Spinal cord (tissue), 10 donors: Measurements from ENCODE around the gene C7. TPM values are rescaled to one million over a fixed set of nuclear protein-coding genes. Genes with fewer than 3 reads are reported as not detected.
A peak's percentile ranks its signal among the peaks of the same experiment; 100 is the strongest.
"Not testable (repeated sequence)": the region's sequence is repeated elsewhere in the genome, so short reads cannot be mapped to it uniquely, and the experiment has no call there.

Experiments
- DNase-seq, 6 donors: peaks; one replicate each; pipeline versions ENCODE4 v3.0.0 to v3.0.0-alpha.2; 2013 to 2015; ENCODE audit warnings: low spot score in 6 of 6, low read depth in 4 of 6
- H3K27ac ChIP-seq: one replicate; pipeline ENCODE4 v1.5.1; 2013; ENCODE audit warnings: low read depth, low read length, control low read depth
- H3K27me3 ChIP-seq: one replicate; pipeline ENCODE4 v1.6.1; 2013; ENCODE audit warnings: low read length; ENCODE audit not compliant: control insufficient read depth, insufficient read depth
- H3K36me3 ChIP-seq: one replicate; pipeline ENCODE4 v1.6.1; 2013; ENCODE audit warnings: low read length; ENCODE audit not compliant: control insufficient read depth, insufficient read depth
- H3K4me1 ChIP-seq: one replicate; pipeline ENCODE4 v1.6.1; 2013; ENCODE audit warnings: low read length; ENCODE audit not compliant: control insufficient read depth, insufficient read depth
- H3K4me3 ChIP-seq: one replicate; pipeline ENCODE4 v1.5.1; 2013; ENCODE audit warnings: low read depth, low read length, control low read depth
- H3K9me3 ChIP-seq: one replicate; pipeline ENCODE4 v1.6.1; 2013; ENCODE audit warnings: low read length; ENCODE audit not compliant: control insufficient read depth, insufficient read depth
- WGBS: methylation state at CpG from one replicate; pipeline ENCODE4 v1.1.5; 2013; ENCODE audit warnings: missing lambda C conversion rate; ENCODE audit not compliant: insufficient coverage; 5-methylcytosine and 5-hydroxymethylcytosine counted together
- long read RNA-seq, 4 donors: transcript quantifications; one replicate each; lab custom pipeline, GENCODE V29; 2026
- polyA plus RNA-seq, 2 donors: library from polyadenylated mRNA; unstranded; fragments of 120-200 nt; gene quantifications; one replicate each; pipeline ENCODE4 v1.2.1, GENCODE V29; 2013; ENCODE audit not compliant: insufficient read length in 2 of 2
- total RNA-seq, 2 donors: library from RNA; depleted of rRNA in 1 of 2; stranded (reverse); fragments of 120-200 nt in 1 of 2; fragments of >200 nt in 1 of 2; gene quantifications; one replicate each; pipeline versions ENCODE4 v1.2.3 to v1.2.4, GENCODE V29; 2013 to 2014
- donor health status: healthy.

Gene C7
- 10 to 100 TPM; 58.0 to 95.1 TPM for total RNA-seq
- polyA plus RNA-seq, result 10 to 100 TPM in 1 of 2 donors, 1 to 10 TPM in 1; 8.9 to 25.4 TPM
- long read RNA-seq, donor 1, result 0 reads
- long read RNA-seq, donor 2, result 0 reads
- long read RNA-seq, donor 3, result 0 reads
- long read RNA-seq, donor 4, full-length matches to known transcripts, result 48 of 113 reads
- long read RNA-seq, donor 4, partial matches to known transcripts, result 59 of 113 reads
- long read RNA-seq, donor 4, other reads (novel, unspliced or antisense), result 6 of 113 reads

- DNase-seq, result peak in 2 of 6 donors; percentile 8 to 16
- Histone ChIP-seq H3K27ac (peak within 1 kb of the TSS; percentile 18), H3K4me1 (no peaks in the 10 kb centered on the region), H3K27me3 (no peaks in the 10 kb centered on the region), H3K36me3 (no peaks in the 10 kb centered on the region), H3K9me3 (no peaks in the 10 kb centered on the region), H3K4me3 (no peak within 1 kb of the TSS)
- 17% methylated on average over 1 of the region's 3 CpGs for WGBS
Observed at GRCh38 chr5:40909264-40909663, at the start of gene C7. TSS of gene C7 (plus strand) at chr5:40909497. CDS start at chr5:40909611, 114 bp downstream.

GRCh38 chr5:40860711-40861110 lies 48.6 kb upstream of the C7 start:
- H3K36me3 ChIP-seq, result no peaks in the 10 kb centered on the region
- H3K27me3 ChIP-seq, result no peaks in the 10 kb centered on the region
- no peaks in the 10 kb centered on the region for H3K9me3 ChIP-seq
- H3K27ac ChIP-seq, result no peak overlapping the region
- no peak overlapping the region for H3K4me3 ChIP-seq
- DNase-seq, result no peak
- no peaks in the 10 kb centered on the region for H3K4me1 ChIP-seq

GRCh38 chr5:40865004-40865403 lies 44.3 kb upstream of the C7 start:
- H3K27me3 ChIP-seq, H3K27ac ChIP-seq, H3K36me3 ChIP-seq, H3K4me1 ChIP-seq, H3K9me3 ChIP-seq, H3K4me3 ChIP-seq, DNase-seq: not testable (repeated sequence)
- WGBS, result 40% methylated on average over 1 of the region's 5 CpGs

- 100% methylated on average over 1 of the region's 5 CpGs for WGBS
Observed at GRCh38 chr5:40866844-40867243, 42.5 kb upstream of the C7 start.

GRCh38 chr5:40869384-40869783 lies 39.9 kb upstream of the C7 start:
- WGBS, result 100% methylated on average over 1 of the region's 1 CpG
- Histone ChIP-seq H3K4me3 (no peak overlapping the region), H3K4me1 (no peaks in the 10 kb centered on the region), H3K9me3 (no peaks in the 10 kb centered on the region), H3K36me3 (no peaks in the 10 kb centered on the region), H3K27me3 (no peaks in the 10 kb centered on the region), H3K27ac (no peak overlapping the region)
- peak in 1 of 6 donors; percentile 19 for DNase-seq

More at GRCh38 chr5:40866844-40867243, 42.5 kb upstream of the C7 start:
- Histone ChIP-seq H3K4me3 (no peak overlapping the region), H3K36me3 (no peaks in the 10 kb centered on the region), H3K27me3 (no peaks in the 10 kb centered on the region), H3K9me3 (no peaks in the 10 kb centered on the region), H3K27ac (no peak overlapping the region), H3K4me1 (no peaks in the 10 kb centered on the region)
- DNase-seq, result no peak

GRCh38 chr5:40871177-40871576 lies 38.1 kb upstream of the C7 start:
- Histone ChIP-seq H3K4me1 (no peaks in the 10 kb centered on the region), H3K9me3 (no peaks in the 10 kb centered on the region), H3K36me3 (no peaks in the 10 kb centered on the region), H3K4me3 (no peak overlapping the region), H3K27me3 (no peaks in the 10 kb centered on the region), H3K27ac (no peak overlapping the region)
- WGBS, result 78% methylated on average over 2 of the region's 4 CpGs
- DNase-seq, result peak in 1 of 6 donors; percentile 8

GRCh38 chr5:40872253-40872652 lies 37.0 kb upstream of the C7 start:
- H3K36me3 ChIP-seq, H3K27ac ChIP-seq, H3K4me1 ChIP-seq, H3K4me3 ChIP-seq, H3K9me3 ChIP-seq, DNase-seq, H3K27me3 ChIP-seq: not testable (repeated sequence)
- 83% methylated on average over 3 of the region's 8 CpGs for WGBS

GRCh38 chr5:40873286-40873880 lies 35.9 kb upstream of the C7 start:
- Histone ChIP-seq H3K9me3 (no peaks in the 10 kb centered on the region), H3K27ac (no peak overlapping the region), H3K4me1 (no peaks in the 10 kb centered on the region), H3K27me3 (no peaks in the 10 kb centered on the region), H3K36me3 (no peaks in the 10 kb centered on the region), H3K4me3 (no peak overlapping the region)
- DNase-seq, result no peak
- 92% methylated on average over 3 of the region's 3 CpGs for WGBS

GRCh38 chr5:40875958-40876357 lies 33.3 kb upstream of the C7 start:
- H3K27ac ChIP-seq, result no peak overlapping the region
- H3K27me3 ChIP-seq, result no peaks in the 10 kb centered on the region
- no peak overlapping the region for H3K4me3 ChIP-seq
- no peak for DNase-seq
- WGBS, result 100% methylated on average over 1 of the region's 3 CpGs
- H3K9me3 ChIP-seq, result no peaks in the 10 kb centered on the region
- no peaks in the 10 kb centered on the region for H3K4me1 ChIP-seq
- H3K36me3 ChIP-seq, result no peaks in the 10 kb centered on the region

GRCh38 chr5:40877371-40877988 lies 31.8 kb upstream of the C7 start:
- Histone ChIP-seq H3K36me3 (no peaks in the 10 kb centered on the region), H3K27ac (no peak overlapping the region), H3K9me3 (no peaks in the 10 kb centered on the region), H3K27me3 (no peaks in the 10 kb centered on the region), H3K4me1 (no peaks in the 10 kb centered on the region), H3K4me3 (no peak overlapping the region)
- WGBS, result 81% methylated on average over 4 of the region's 6 CpGs
- no peak for DNase-seq
